A673 (cell line): ENCODE data around the gene MRPL52.

Source experiments
- CTCF ChIP-seq: fragments of 300-800, 200-600 bp; sonication (generic); conservative IDR thresholded peaks from 2 replicates; pipeline ENCODE4 v1.5.1; 2017; ENCODE audit warnings: low read depth, mild to moderate bottlenecking, antibody characterized with exemption, low read length, moderate library complexity, mixed read lengths
- EZH2 ChIP-seq: fragments of 200-600 bp; sonication (generic); IDR thresholded peaks from 2 replicates; pipeline ENCODE4 v1.6.1; 2017; ENCODE audit warnings: borderline replicate concordance, low read depth, mild to moderate bottlenecking, mixed read lengths, antibody characterized with exemption, low read length; ENCODE audit not compliant: poor library complexity, severe bottlenecking

GRCh38 chr14:22808388-22809209, 21.1 kb upstream of the MRPL52 start:
- TF ChIP-seq CTCF (no peak), EZH2 (no peak)
